ACC112 (cell line): ENCODE data around the gene KRTAP12-2.
"Not testable (repeated sequence)": the region's sequence is repeated elsewhere in the genome, so short reads cannot be mapped to it uniquely, and the experiment has no call there.

Experiments used
- H2AFZ ChIP-seq: fragments of 200-600 bp; sonication (generic); one replicate; pipeline ENCODE4 v1.6.0; 2017; ENCODE audit warnings: antibody characterized with exemption, low read length; ENCODE audit not compliant: unreplicated experiment
- H3K27ac ChIP-seq: fragments of 200-600 bp; sonication (generic); 2 replicates; pipeline ENCODE4 v1.5.1; 2014; ENCODE audit warnings: low read depth, mild to moderate bottlenecking, antibody characterized with exemption, low read length, moderate library complexity
- H3K27me3 ChIP-seq: fragments of 200-600 bp; sonication (generic); 2 replicates; pipeline ENCODE4 v1.6.1; 2014; ENCODE audit warnings: mild to moderate bottlenecking, antibody characterized with exemption, low read length, moderate library complexity, mixed read lengths; ENCODE audit not compliant: insufficient read depth
- H3K36me3 ChIP-seq: fragments of 200-600 bp; sonication (generic); 2 replicates; pipeline ENCODE4 v1.6.1; 2016; ENCODE audit warnings: mild to moderate bottlenecking, antibody characterized with exemption, low read length, moderate library complexity, mixed read lengths; ENCODE audit not compliant: insufficient read depth
- H3K4me1 ChIP-seq: fragments of 200-600 bp; sonication (generic); one replicate; pipeline ENCODE4 v1.6.1; 2016; ENCODE audit warnings: low read length, mixed read lengths; ENCODE audit not compliant: insufficient read depth, unreplicated experiment, control insufficient read depth
- H3K4me3 ChIP-seq: fragments of 200-600 bp; sonication (generic); 2 replicates; pipeline ENCODE4 v1.5.1; 2014; ENCODE audit warnings: mild to moderate bottlenecking, low read depth, low read length
- H3K79me2 ChIP-seq: fragments of 200-600 bp; sonication (generic); one replicate; pipeline ENCODE4 v1.6.0; 2016; ENCODE audit warnings: low read length; ENCODE audit not compliant: control insufficient read depth, unreplicated experiment, insufficient read depth

KRTAP12-2 gene

GRCh38 chr21:44701023-44701400 is 34.3 kb upstream of the KRTAP12-2 start:
- peaks cover 88% of the 10 kb centered on the region for H3K27me3 ChIP-seq
- no peak overlapping the region for H3K4me3 ChIP-seq
- no peak overlapping the region for H2AFZ ChIP-seq
- no peaks in the 10 kb centered on the region for H3K36me3 ChIP-seq
- no peaks in the 10 kb centered on the region for H3K79me2 ChIP-seq
- no peak overlapping the region for H3K27ac ChIP-seq
- no peaks in the 10 kb centered on the region for H3K4me1 ChIP-seq

DNA sequence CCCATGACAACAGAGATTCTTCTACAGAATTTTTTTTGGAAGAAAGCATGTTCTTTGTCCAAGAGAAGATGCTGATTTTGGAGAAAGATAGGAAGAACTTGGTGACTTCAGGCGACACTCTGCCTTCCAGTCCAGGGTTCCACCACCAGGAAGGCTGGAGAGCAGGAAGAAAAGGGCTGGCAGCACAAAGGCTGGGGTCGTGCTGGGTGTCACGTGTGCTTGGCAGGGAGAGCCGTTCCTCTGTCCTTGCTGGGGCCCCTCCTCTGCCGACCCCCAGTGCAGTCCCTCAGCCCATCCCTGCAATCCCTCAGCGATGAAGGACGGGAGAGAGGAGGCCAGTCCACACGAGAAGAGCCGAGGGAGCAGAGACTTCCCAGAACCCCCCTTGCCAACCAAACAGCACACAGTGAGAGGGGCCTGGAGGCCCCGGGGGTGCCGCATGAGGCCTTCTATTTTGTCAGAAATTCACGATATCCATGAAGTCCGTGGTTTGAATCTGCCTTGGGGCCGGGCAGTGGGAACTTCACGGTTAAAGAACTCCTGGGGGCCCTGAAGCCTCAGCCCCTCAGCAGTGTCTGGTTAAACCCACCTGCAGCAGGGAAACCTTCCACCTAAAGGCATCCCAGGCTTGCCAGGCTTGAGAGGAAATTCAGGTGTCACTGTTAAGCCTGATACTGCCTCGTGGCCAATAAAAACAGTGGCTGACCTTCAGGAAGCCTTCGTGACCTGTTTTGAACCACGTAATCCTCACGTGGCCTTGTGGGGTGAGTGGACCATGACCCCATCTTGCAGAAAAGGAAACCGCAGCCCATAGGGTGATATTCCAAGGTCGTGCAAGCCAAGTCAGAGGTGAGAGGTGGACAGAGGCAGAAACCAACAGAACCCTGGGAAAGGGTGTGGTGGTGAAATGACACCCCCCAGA is 33.6 kb upstream of the KRTAP12-2 start:
- Histone ChIP-seq H2AFZ (no peak overlapping the region), H3K79me2 (no peaks in the 10 kb centered on the region), H3K36me3 (no peaks in the 10 kb centered on the region), H3K4me3 (no peak overlapping the region), H3K27me3 (peaks cover 90% of the 10 kb centered on the region), H3K4me1 (no peaks in the 10 kb centered on the region), H3K27ac (no peak overlapping the region)

- Histone ChIP-seq H3K4me3 (no peak overlapping the region), H3K79me2 (no peaks in the 10 kb centered on the region), H3K4me1 (no peaks in the 10 kb centered on the region), H2AFZ (no peak overlapping the region), H3K27ac (no peak overlapping the region), H3K36me3 (no peaks in the 10 kb centered on the region), H3K27me3 (peaks cover 95% of the 10 kb centered on the region)
Measured at GRCh38 chr21:44699502-44700001, 32.8 kb upstream of the KRTAP12-2 start.

GRCh38 chr21:44697811-44698734 is 31.3 kb upstream of the KRTAP12-2 start:
- H2AFZ ChIP-seq = no peak overlapping the region
- peaks cover 80% of the 10 kb centered on the region for H3K27me3 ChIP-seq
- H3K4me1 ChIP-seq = no peaks in the 10 kb centered on the region
- no peaks in the 10 kb centered on the region for H3K79me2 ChIP-seq
- no peaks in the 10 kb centered on the region for H3K36me3 ChIP-seq
- H3K4me3 ChIP-seq = no peak overlapping the region
- no peak overlapping the region for H3K27ac ChIP-seq

DNA sequence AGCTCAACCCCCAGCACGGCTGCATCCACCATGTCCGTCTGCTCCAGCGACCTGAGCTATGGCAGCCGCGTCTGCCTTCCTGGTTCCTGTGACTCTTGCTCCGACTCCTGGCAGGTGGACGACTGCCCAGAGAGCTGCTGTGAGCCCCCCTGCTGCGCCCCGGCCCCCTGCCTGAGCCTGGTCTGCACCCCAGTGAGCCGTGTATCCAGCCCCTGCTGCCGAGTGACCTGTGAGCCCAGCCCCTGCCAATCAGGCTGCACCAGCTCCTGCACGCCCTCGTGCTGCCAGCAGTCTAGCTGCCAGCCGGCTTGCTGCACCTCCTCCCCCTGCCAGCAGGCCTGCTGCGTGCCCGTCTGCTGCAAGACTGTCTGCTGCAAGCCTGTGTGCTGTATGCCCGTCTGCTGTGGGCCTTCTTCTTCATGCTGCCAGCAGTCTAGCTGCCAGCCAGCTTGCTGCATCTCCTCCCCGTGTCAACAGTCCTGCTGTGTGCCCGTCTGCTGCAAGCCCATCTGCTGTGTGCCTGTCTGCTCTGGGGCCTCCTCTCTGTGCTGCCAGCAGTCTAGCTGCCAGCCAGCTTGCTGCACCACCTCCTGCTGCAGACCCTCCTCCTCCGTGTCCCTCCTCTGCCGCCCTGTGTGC is 30.6 kb upstream of the KRTAP12-2 start, which contains the start of gene KRTAP10-12:
Gene KRTAP10-12 (plus strand): TSS at position 1 of the 639 bp plus-strand sequence. CDS start 30 bp downstream, at position 31.
- H3K4me1 ChIP-seq, H2AFZ ChIP-seq, H3K79me2 ChIP-seq, H3K4me3 ChIP-seq, H3K36me3 ChIP-seq, H3K27ac ChIP-seq: not testable (repeated sequence)
- H3K27me3 ChIP-seq = peaks cover 77% of the 10 kb centered on the region

- no peak overlapping the region for H2AFZ ChIP-seq
- no peaks in the 10 kb centered on the region for H3K79me2 ChIP-seq
- no peak overlapping the region for H3K27ac ChIP-seq
- no peaks in the 10 kb centered on the region for H3K4me1 ChIP-seq
- H3K27me3 ChIP-seq = peaks cover 75% of the 10 kb centered on the region
- H3K36me3 ChIP-seq = no peaks in the 10 kb centered on the region
- H3K4me3 ChIP-seq = no peak overlapping the region
Measured at GRCh38 chr21:44696572-44696971, 29.8 kb upstream of the KRTAP12-2 start.

- peaks cover 75% of the 10 kb centered on the region for H3K27me3 ChIP-seq
- no peak overlapping the region for H3K27ac ChIP-seq
- no peak overlapping the region for H2AFZ ChIP-seq
- H3K79me2 ChIP-seq = no peaks in the 10 kb centered on the region
- no peaks in the 10 kb centered on the region for H3K4me1 ChIP-seq
- H3K36me3 ChIP-seq = no peaks in the 10 kb centered on the region
- no peak overlapping the region for H3K4me3 ChIP-seq
Measured at GRCh38 chr21:44695641-44696040, 28.9 kb upstream of the KRTAP12-2 start.

GRCh38 chr21:44695184-44695583 is 28.5 kb upstream of the KRTAP12-2 start:
- no peak overlapping the region for H3K27ac ChIP-seq
- H2AFZ ChIP-seq = no peak overlapping the region
- no peaks in the 10 kb centered on the region for H3K79me2 ChIP-seq
- no peak overlapping the region for H3K4me3 ChIP-seq
- no peaks in the 10 kb centered on the region for H3K4me1 ChIP-seq
- H3K27me3 ChIP-seq = peaks cover 74% of the 10 kb centered on the region
- H3K36me3 ChIP-seq = no peaks in the 10 kb centered on the region

- H3K36me3 ChIP-seq = no peaks in the 10 kb centered on the region
- no peaks in the 10 kb centered on the region for H3K79me2 ChIP-seq
- H3K27ac ChIP-seq = no peak overlapping the region
- no peak overlapping the region for H3K4me3 ChIP-seq
- H3K4me1 ChIP-seq = no peaks in the 10 kb centered on the region
- peaks cover 74% of the 10 kb centered on the region for H3K27me3 ChIP-seq
- H2AFZ ChIP-seq = no peak overlapping the region
Measured at GRCh38 chr21:44694776-44695175, 28.0 kb upstream of the KRTAP12-2 start.

DNA sequence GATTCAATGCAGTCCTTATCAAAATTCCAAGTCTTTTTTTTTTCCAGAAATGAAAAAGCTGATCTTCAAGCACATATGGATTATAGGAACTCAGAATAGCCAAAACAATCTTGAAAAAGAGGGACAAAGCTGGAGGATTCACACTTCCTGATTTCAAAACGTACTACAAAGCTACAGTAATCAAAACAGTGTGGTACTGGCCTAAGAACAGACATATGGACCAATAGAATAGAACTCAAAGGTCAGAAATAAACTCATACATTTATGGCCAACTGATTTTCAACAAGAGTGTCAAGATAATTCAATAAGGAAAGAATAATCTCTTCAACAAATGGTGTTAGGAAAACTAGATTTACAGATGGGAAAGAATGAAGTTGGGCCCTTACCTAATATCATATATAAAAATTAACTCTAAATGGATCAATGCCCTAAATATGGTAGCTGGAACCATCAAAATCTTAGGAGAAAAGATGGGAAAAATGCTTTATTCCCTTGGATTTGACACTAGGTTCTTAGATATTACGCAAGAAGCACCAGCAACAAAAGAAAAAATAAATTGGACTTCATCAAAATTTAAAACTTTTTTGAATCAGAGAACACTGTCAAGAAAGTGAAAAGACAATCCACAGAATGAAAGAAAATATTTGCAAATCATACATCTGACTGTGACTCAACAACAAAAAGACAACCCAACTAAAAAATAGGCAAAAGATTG is 26.2 kb upstream of the KRTAP12-2 start:
- Histone ChIP-seq H3K4me1 (no peaks in the 10 kb centered on the region), H2AFZ (no peak overlapping the region), H3K36me3 (no peaks in the 10 kb centered on the region), H3K79me2 (no peaks in the 10 kb centered on the region), H3K27ac (no peak overlapping the region), H3K4me3 (no peak overlapping the region), H3K27me3 (peaks cover 64% of the 10 kb centered on the region)
